HepG2 (cell line): ENCODE data around the gene HJURP. TPM values are rescaled to one million over a fixed set of nuclear protein-coding genes. Genes with fewer than 3 reads are reported as not detected.

ENCODE experiments used
- ATAC-seq: fragments of 200-7000 bp; cut with Tn5 transposase; 3 replicates; pipeline ENCODE4 v1.9.1; 2020; ENCODE audit warnings: mild to moderate bottlenecking, moderate library complexity
- BruUV-seq: library from RNA; stranded (reverse); fragments of 400-500 nt; replicated peaks from 2 replicates; lab custom pipeline; 2021; lab: Mats Ljungman, UMichigan
- CTCF ChIA-PET: fragments of 300-600 bp; formaldehyde crosslinking; extraction: SDS; loops from one replicate; lab custom pipeline; 2021; ENCODE audit warnings: low total read pairs, inconsistent platforms, low intra/inter-chr PET ratio; lab: Yijun Ruan, JAX
- POLR2A ChIA-PET: fragments of 350-600 bp; sonication (Branson Sonifier 250); formaldehyde crosslinking; loops from one replicate; lab custom pipeline; 2020; ENCODE audit warnings: antibody characterized with exemption, inconsistent platforms; lab: Yijun Ruan, JAX
- DNase-seq: peaks from one replicate; pipeline ENCODE4 v3.0.0-alpha.2; 2015; ENCODE audit warnings: low spot score
- FAIRE-seq: peaks from 3 replicates; lab custom pipeline; 2011; peaks lifted over from hg19 to GRCh38; lab: Jason Lieb, UNC
- H2AFZ ChIP-seq: one replicate; pipeline ENCODE4 v1.6.1; 2011; ENCODE audit warnings: low read length, inconsistent platforms
- H3K27ac ChIP-seq: fragments of 300-600 bp; 3 replicates; pipeline ENCODE4 v1.8.0; 2011; ENCODE audit warnings: mixed run types, mild to moderate bottlenecking, mixed read lengths, low read length, inconsistent platforms; ENCODE audit not compliant: insufficient read depth; ENCODE audit errors: extremely low read length
- H3K27me3 ChIP-seq, 2 experiments: fragments of 200-600 bp in 1 of 2; 2 replicates in 1 of 2; 3 replicates in 1 of 2; pipeline versions ENCODE4 v1.6.0 to v1.8.0; 2011; ENCODE audit warnings: low read length in 2 of 2, mild to moderate bottlenecking in 2 of 2, moderate library complexity in 2 of 2, inconsistent platforms in 1 of 2; ENCODE audit not compliant: insufficient read depth in 2 of 2, control insufficient read depth in 1 of 2
- H3K36me3 ChIP-seq, 2 experiments: fragments of 200-600 bp in 1 of 2; replicated peaks in 1 of 2; 2 replicates in 1 of 2; 3 replicates in 1 of 2; pipeline versions ENCODE4 v1.5.1 to v1.8.0; 2011; ENCODE audit warnings: low read length in 2 of 2, inconsistent platforms in 1 of 2; ENCODE audit not compliant: insufficient read depth in 2 of 2, control insufficient read depth in 1 of 2
- H3K4me1 ChIP-seq: 2 replicates; pipeline ENCODE4 v1.5.1; 2012; ENCODE audit warnings: low read length, inconsistent platforms; ENCODE audit not compliant: insufficient read depth
- H3K4me2 ChIP-seq: 2 replicates; pipeline ENCODE4 v1.6.0; 2011; ENCODE audit warnings: low read depth, low read length, inconsistent platforms
- H3K4me3 ChIP-seq, 3 experiments: fragments of 200-600 bp in 1 of 3; sonication (generic), shearing (Covaris generic) in 1 of 3; replicated peaks in 1 of 3; 2 replicates each; pipeline ENCODE4 v1.5.1; 2011 to 2016; ENCODE audit warnings: low read length in 3 of 3, inconsistent platforms in 2 of 3, low read depth in 2 of 3, mild to moderate bottlenecking in 2 of 3, control low read depth in 1 of 3, mixed read lengths in 1 of 3; ENCODE audit not compliant: insufficient read depth in 1 of 3
- H3K79me2 ChIP-seq: one replicate; pipeline ENCODE4 v1.6.1; 2011; ENCODE audit warnings: low read length, inconsistent platforms; ENCODE audit not compliant: insufficient read depth
- H3K9ac ChIP-seq: 2 replicates; pipeline ENCODE4 v1.6.0; 2011; ENCODE audit warnings: mild to moderate bottlenecking, low read depth, low read length, inconsistent platforms; ENCODE audit not compliant: insufficient read depth
- H3K9me3 ChIP-seq: 2 replicates; pipeline ENCODE4 v1.5.1; 2012; ENCODE audit warnings: mild to moderate bottlenecking, low read length
- H4K20me1 ChIP-seq: 2 replicates; pipeline ENCODE4 v1.6.0; 2011; ENCODE audit warnings: inconsistent platforms, mild to moderate bottlenecking, low read length, moderate library complexity; ENCODE audit not compliant: insufficient read depth
- FIP1L1 ChIP-seq: fragments of 200-400 bp; formaldehyde crosslinking; IDR thresholded peaks from 2 replicates; pipeline ENCODE4 v1.6.1; 2018; ENCODE audit warnings: low read depth, mild to moderate bottlenecking, low read length, moderate library complexity, borderline replicate concordance; ENCODE audit not compliant: insufficient read depth
- HMG20B ChIP-seq: conservative IDR thresholded peaks from 2 replicates; pipeline ENCODE4 v1.6.1; 2016; ENCODE audit warnings: missing genetic modification reagents, missing compliant biosample characterization
- HNF4A ChIP-seq: sonication (generic); formaldehyde crosslinking; IDR thresholded peaks from 2 replicates; pipeline ENCODE4 v1.4.0; 2020; ENCODE audit warnings: missing genetic modification reagents
- MTERF4 ChIP-seq: sonication (generic); formaldehyde crosslinking; IDR thresholded peaks from 2 replicates; pipeline ENCODE4 v1.8.0; 2023; ENCODE audit warnings: mild to moderate bottlenecking, missing genetic modification reagents
- TAF15 ChIP-seq: fragments of 200-400 bp; formaldehyde crosslinking; IDR thresholded peaks from one replicate; pipeline ENCODE4 v1.6.1; 2018; ENCODE audit warnings: mild to moderate bottlenecking, low read depth, low read length; ENCODE audit not compliant: poor library complexity, severe bottlenecking
- ZBTB25 ChIP-seq: IDR thresholded peaks from 2 replicates; pipeline ENCODE4 v1.6.1; 2018; ENCODE audit warnings: missing genetic modification reagents
- ZMYM3 ChIP-seq: sonication (generic); formaldehyde crosslinking; IDR thresholded peaks from 2 replicates; pipeline ENCODE4 v1.5.1; 2020; ENCODE audit warnings: mild to moderate bottlenecking, missing genetic modification reagents
- ZNF768 ChIP-seq: sonication (generic); formaldehyde crosslinking; IDR thresholded peaks from 2 replicates; pipeline ENCODE4 v1.4.0; 2020; ENCODE audit warnings: missing genetic modification reagents
- ZNF770 ChIP-seq: sonication (generic); formaldehyde crosslinking; IDR thresholded peaks from 2 replicates; pipeline ENCODE4 v1.5.0; 2020; ENCODE audit warnings: mild to moderate bottlenecking, missing genetic modification reagents
- ZNF773 ChIP-seq: sonication (generic); formaldehyde crosslinking; IDR thresholded peaks from 2 replicates; pipeline ENCODE4 v1.4.0; 2020; ENCODE audit warnings: missing genetic modification reagents, borderline replicate concordance
- ZNF788 ChIP-seq: sonication (generic); formaldehyde crosslinking; IDR thresholded peaks from 2 replicates; pipeline ENCODE4 v1.5.0; 2020; ENCODE audit warnings: mild to moderate bottlenecking, missing genetic modification reagents, borderline replicate concordance
- WGBS: methylation state at CpG from one replicate; pipeline ENCODE4 v1.1.6; 2017; ENCODE audit warnings: low lambda C conversion rate; 5-methylcytosine and 5-hydroxymethylcytosine counted together
- in situ Hi-C: cut with HindIII; loops from 2 replicates; pipeline ENCODE4 v1.10.0; 2017; ENCODE audit warnings: low pct_unique_long_range_greater_than_20kb; ENCODE audit not compliant: extremely low pct_ligation_motif_present
- intact Hi-C: fragments of 100-400 bp; cut with micrococcal nuclease; formaldehyde crosslinking; loops from one replicate; pipeline ENCODE4 v1.10.0; 2022; ENCODE audit not compliant: unreplicated experiment
- polyA plus RNA-seq, 8 experiments: library from polyadenylated mRNA; depleted of rRNA in 3 of 8; stranded (reverse) in 7 of 8; unstranded in 1 of 8; fragments of >200 nt; fragmentation: Illumina TruSeq in 4 of 8; extraction: Trizol in 4 of 8; gene quantifications; 2 replicates each; pipeline versions ENCODE4 v1.2.1 to v1.2.3, GENCODE V29; 2011 to 2016; ENCODE audit warnings: low read depth in 4 of 8, missing spikeins in 1 of 8, mixed read lengths in 1 of 8; ENCODE audit not compliant: insufficient read depth in 1 of 8
- total RNA-seq, 5 experiments: library from RNA; depleted of rRNA; stranded (reverse); fragments of >200 nt; fragmentation: Illumina TruSeq; extraction: Trizol; gene quantifications; 2 replicates each; pipeline ENCODE4 v1.2.3, GENCODE V29; 2016; ENCODE audit warnings: low read depth in 1 of 5

Gene HJURP
- total and polyA plus RNA-seq, 2 of the 13 experiments (the other 11 are each of a cell fraction or from before 2014, with no cell fraction given) = 36.3 to 43.9 TPM

GRCh38 chr2:233831861-233832260 is 22.5 kb downstream of the HJURP start:
- Histone ChIP-seq H3K9me3 (no peaks in the 10 kb centered on the region), H3K4me1 (no peaks in the 10 kb centered on the region), H3K27me3 (no peaks in the 10 kb centered on the region), H3K36me3 (peaks cover 11 to 20% of the 10 kb centered on the region in 2 experiments), H2AFZ (no peak overlapping the region), H3K4me3 (no peak overlapping the region), H4K20me1 (no peaks in the 10 kb centered on the region), H3K79me2 (peaks cover 2% of the 10 kb centered on the region), H3K27ac (no peak overlapping the region), H3K4me2 (no peak overlapping the region), H3K9ac (no peak overlapping the region)
- 96% methylated on average over 6 of the region's 6 CpGs for WGBS
- no peak for DNase-seq
- FAIRE-seq = no peak
- ChIA-PET CTCF (no interaction called here), POLR2A (interaction anchor here (0.6 kb wide), 1 partner anchor 87 kb away, joined by 4 read pairs; no protein-coding TSS in a partner anchor)
- no peak for ATAC-seq
- no TSS peak for BruUV-seq
- intact Hi-C loops (loop anchor here (10.0 kb wide), 1 partner anchor 387 kb away; no protein-coding TSS in a partner anchor), in situ Hi-C loops (loop anchor here (25.0 kb wide), 1 partner anchor 520 kb away; the partner anchor contains the start of gene SAG)
- TF ChIP-seq ZNF770 (CRISPR knock-in tag) (no peak), ZNF788 (CRISPR knock-in tag) (no peak), FIP1L1 (no peak), HNF4A (CRISPR knock-in tag) (no peak), ZMYM3 (CRISPR knock-in tag) (peak; percentile 28; the same call in 1 of the 2 replicates), TAF15 (no peak), MTERF4 (CRISPR knock-in tag) (no peak), ZBTB25 (no peak), ZNF773 (CRISPR knock-in tag) (no peak), ZNF768 (CRISPR knock-in tag) (peak; percentile 98), HMG20B (CRISPR knock-in tag) (no peak)
